HepG2 (cell line): Measurements from ENCODE around the gene SLC17A9. TPM values are rescaled to one million over a fixed set of nuclear protein-coding genes. Genes with fewer than 3 reads are reported as not detected.
A peak's percentile ranks its signal among the peaks of the same experiment; 100 is the strongest.

ENCODE experiments used
- ATAC-seq: fragments of 200-7000 bp; cut with Tn5 transposase; 3 replicates; pipeline ENCODE4 v1.9.1; 2020; ENCODE audit warnings: mild to moderate bottlenecking, moderate library complexity
- BruUV-seq: library from RNA; stranded (reverse); fragments of 400-500 nt; replicated peaks from 2 replicates; lab custom pipeline; 2021; lab: Mats Ljungman, UMichigan
- CTCF ChIA-PET: fragments of 300-600 bp; formaldehyde crosslinking; extraction: SDS; loops from one replicate; lab custom pipeline; 2021; ENCODE audit warnings: low total read pairs, inconsistent platforms, low intra/inter-chr PET ratio; lab: Yijun Ruan, JAX
- POLR2A ChIA-PET: fragments of 350-600 bp; sonication (Branson Sonifier 250); formaldehyde crosslinking; loops from one replicate; lab custom pipeline; 2020; ENCODE audit warnings: antibody characterized with exemption, inconsistent platforms; lab: Yijun Ruan, JAX
- DNase-seq: peaks from one replicate; pipeline ENCODE4 v3.0.0-alpha.2; 2015; ENCODE audit warnings: low spot score
- FAIRE-seq: peaks from 3 replicates; lab custom pipeline; 2011; peaks lifted over from hg19 to GRCh38; lab: Jason Lieb, UNC
- H2AFZ ChIP-seq: one replicate; pipeline ENCODE4 v1.6.1; 2011; ENCODE audit warnings: low read length, inconsistent platforms
- H3K27ac ChIP-seq: fragments of 300-600 bp; 3 replicates; pipeline ENCODE4 v1.8.0; 2011; ENCODE audit warnings: mixed run types, mild to moderate bottlenecking, mixed read lengths, low read length, inconsistent platforms; ENCODE audit not compliant: insufficient read depth; ENCODE audit errors: extremely low read length
- H3K27me3 ChIP-seq, 2 experiments: fragments of 200-600 bp in 1 of 2; 2 replicates in 1 of 2; 3 replicates in 1 of 2; pipeline versions ENCODE4 v1.6.0 to v1.8.0; 2011; ENCODE audit warnings: low read length in 2 of 2, mild to moderate bottlenecking in 2 of 2, moderate library complexity in 2 of 2, inconsistent platforms in 1 of 2; ENCODE audit not compliant: insufficient read depth in 2 of 2, control insufficient read depth in 1 of 2
- H3K36me3 ChIP-seq, 2 experiments: fragments of 200-600 bp in 1 of 2; replicated peaks in 1 of 2; 2 replicates in 1 of 2; 3 replicates in 1 of 2; pipeline versions ENCODE4 v1.5.1 to v1.8.0; 2011; ENCODE audit warnings: low read length in 2 of 2, inconsistent platforms in 1 of 2; ENCODE audit not compliant: insufficient read depth in 2 of 2, control insufficient read depth in 1 of 2
- H3K4me1 ChIP-seq: 2 replicates; pipeline ENCODE4 v1.5.1; 2012; ENCODE audit warnings: low read length, inconsistent platforms; ENCODE audit not compliant: insufficient read depth
- H3K4me2 ChIP-seq: 2 replicates; pipeline ENCODE4 v1.6.0; 2011; ENCODE audit warnings: low read depth, low read length, inconsistent platforms
- H3K4me3 ChIP-seq, 3 experiments: fragments of 200-600 bp in 1 of 3; sonication (generic), shearing (Covaris generic) in 1 of 3; replicated peaks in 1 of 3; 2 replicates each; pipeline ENCODE4 v1.5.1; 2011 to 2016; ENCODE audit warnings: low read length in 3 of 3, inconsistent platforms in 2 of 3, low read depth in 2 of 3, mild to moderate bottlenecking in 2 of 3, control low read depth in 1 of 3, mixed read lengths in 1 of 3; ENCODE audit not compliant: insufficient read depth in 1 of 3
- H3K79me2 ChIP-seq: one replicate; pipeline ENCODE4 v1.6.1; 2011; ENCODE audit warnings: low read length, inconsistent platforms; ENCODE audit not compliant: insufficient read depth
- H3K9ac ChIP-seq: 2 replicates; pipeline ENCODE4 v1.6.0; 2011; ENCODE audit warnings: mild to moderate bottlenecking, low read depth, low read length, inconsistent platforms; ENCODE audit not compliant: insufficient read depth
- H3K9me3 ChIP-seq: 2 replicates; pipeline ENCODE4 v1.5.1; 2012; ENCODE audit warnings: mild to moderate bottlenecking, low read length
- H4K20me1 ChIP-seq: 2 replicates; pipeline ENCODE4 v1.6.0; 2011; ENCODE audit warnings: inconsistent platforms, mild to moderate bottlenecking, low read length, moderate library complexity; ENCODE audit not compliant: insufficient read depth
- AGO2 ChIP-seq: fragments of 200-400 bp; formaldehyde crosslinking; optimal IDR thresholded peaks from 2 replicates; pipeline ENCODE3; 2017; ENCODE audit warnings: mild to moderate bottlenecking, low read depth, low read length, moderate library complexity
- ARNTL ChIP-seq: sonication (generic); formaldehyde crosslinking; IDR thresholded peaks from 2 replicates; pipeline ENCODE4 v1.4.0; 2020; ENCODE audit warnings: mild to moderate bottlenecking, missing genetic modification reagents
- ATAD3A ChIP-seq: sonication (generic); formaldehyde crosslinking; IDR thresholded peaks from 2 replicates; pipeline ENCODE4 v1.4.0; 2020; ENCODE audit warnings: missing genetic modification reagents
- CBFB ChIP-seq: sonication (generic); formaldehyde crosslinking; IDR thresholded peaks from 2 replicates; pipeline ENCODE4 v1.4.0; 2020; ENCODE audit warnings: missing genetic modification reagents
- CCDC6 ChIP-seq: sonication (generic); formaldehyde crosslinking; IDR thresholded peaks from 2 replicates; pipeline ENCODE4 v1.8.1; 2022; ENCODE audit warnings: mild to moderate bottlenecking, missing genetic modification reagents, moderate library complexity
- DMAP1 ChIP-seq: IDR thresholded peaks from 2 replicates; pipeline ENCODE4 v1.6.1; 2016
- ELF4 ChIP-seq: sonication (generic); formaldehyde crosslinking; IDR thresholded peaks from 2 replicates; pipeline ENCODE4 v1.5.0; 2020; ENCODE audit warnings: missing genetic modification reagents, mild to moderate bottlenecking, moderate library complexity, borderline replicate concordance
- ETV5 ChIP-seq: IDR thresholded peaks from 2 replicates; pipeline ENCODE4 v1.6.1; 2018; ENCODE audit warnings: missing biosample characterization, missing genetic modification reagents, inconsistent platforms, borderline replicate concordance
- HMG20B ChIP-seq: conservative IDR thresholded peaks from 2 replicates; pipeline ENCODE4 v1.6.1; 2016; ENCODE audit warnings: missing genetic modification reagents, missing compliant biosample characterization
- NBN ChIP-seq: fragments of 450-650 bp; conservative IDR thresholded peaks from 2 replicates; pipeline ENCODE4 v1.6.1; 2017
- NR2C2 ChIP-seq: sonication (generic); formaldehyde crosslinking; IDR thresholded peaks from 2 replicates; pipeline ENCODE4 v1.4.0; 2020; ENCODE audit warnings: missing genetic modification reagents, mild to moderate bottlenecking, moderate library complexity, borderline replicate concordance
- PRPF4 ChIP-seq: fragments of 200-400 bp; formaldehyde crosslinking; IDR thresholded peaks from 2 replicates; pipeline ENCODE4 v1.6.1; 2016; ENCODE audit warnings: low read length, low read depth; ENCODE audit not compliant: poor library complexity, severe bottlenecking
- RARG ChIP-seq: sonication (generic); formaldehyde crosslinking; IDR thresholded peaks from 2 replicates; pipeline ENCODE4 v1.4.0; 2020; ENCODE audit warnings: low read depth, mild to moderate bottlenecking, missing genetic modification reagents
- SOX13 ChIP-seq, 3 experiments: fragments of 450-650 bp in 1 of 3; sonication (generic) in 1 of 3; formaldehyde crosslinking in 1 of 3; IDR thresholded peaks in 2 of 3; conservative IDR thresholded peaks in 1 of 3; 2 replicates each; pipeline versions ENCODE4 v1.5.0 to v1.6.1; 2016 to 2020; ENCODE audit warnings: antibody characterized with exemption in 1 of 3, mild to moderate bottlenecking in 1 of 3, missing compliant biosample characterization in 1 of 3, missing genetic modification reagents in 1 of 3, moderate library complexity in 1 of 3
- ZBTB7B ChIP-seq: sonication (generic); formaldehyde crosslinking; IDR thresholded peaks from 2 replicates; pipeline ENCODE4 v1.4.0; 2020; ENCODE audit warnings: missing genetic modification reagents
- ZC3H13 ChIP-seq: sonication (generic); formaldehyde crosslinking; IDR thresholded peaks from 2 replicates; pipeline ENCODE4 v1.8.1; 2023; ENCODE audit warnings: mild to moderate bottlenecking, missing genetic modification reagents, moderate library complexity
- ZC3H4 ChIP-seq: sonication (generic); formaldehyde crosslinking; IDR thresholded peaks from 2 replicates; pipeline ENCODE4 v1.4.0; 2020; ENCODE audit warnings: missing genetic modification reagents, borderline replicate concordance
- ZFP37 ChIP-seq: sonication (generic); formaldehyde crosslinking; IDR thresholded peaks from 2 replicates; pipeline ENCODE4 v1.4.0; 2020; ENCODE audit warnings: missing genetic modification reagents, borderline replicate concordance
- ZNF383 ChIP-seq: sonication (generic); formaldehyde crosslinking; IDR thresholded peaks from 2 replicates; pipeline ENCODE4 v1.4.0; 2020; ENCODE audit warnings: missing genetic modification reagents, mild to moderate bottlenecking, borderline replicate concordance
- ZNF564 ChIP-seq: sonication (generic); formaldehyde crosslinking; IDR thresholded peaks from 2 replicates; pipeline ENCODE4 v1.8.1; 2023; ENCODE audit warnings: mild to moderate bottlenecking, missing genetic modification reagents
- ZNF629 ChIP-seq: sonication (generic); formaldehyde crosslinking; conservative IDR thresholded peaks from 2 replicates; pipeline ENCODE4 v1.5.0; 2020; ENCODE audit warnings: missing genetic modification reagents
- WGBS: methylation state at CpG from one replicate; pipeline ENCODE4 v1.1.6; 2017; ENCODE audit warnings: low lambda C conversion rate; 5-methylcytosine and 5-hydroxymethylcytosine counted together
- in situ Hi-C: cut with HindIII; loops from 2 replicates; pipeline ENCODE4 v1.10.0; 2017; ENCODE audit warnings: low pct_unique_long_range_greater_than_20kb; ENCODE audit not compliant: extremely low pct_ligation_motif_present
- intact Hi-C: fragments of 100-400 bp; cut with micrococcal nuclease; formaldehyde crosslinking; loops from one replicate; pipeline ENCODE4 v1.10.0; 2022; ENCODE audit not compliant: unreplicated experiment
- polyA plus RNA-seq, 8 experiments: library from polyadenylated mRNA; depleted of rRNA in 3 of 8; stranded (reverse) in 7 of 8; unstranded in 1 of 8; fragments of >200 nt; fragmentation: Illumina TruSeq in 4 of 8; extraction: Trizol in 4 of 8; gene quantifications; 2 replicates each; pipeline versions ENCODE4 v1.2.1 to v1.2.3, GENCODE V29; 2011 to 2016; ENCODE audit warnings: low read depth in 4 of 8, missing spikeins in 1 of 8, mixed read lengths in 1 of 8; ENCODE audit not compliant: insufficient read depth in 1 of 8
- total RNA-seq, 5 experiments: library from RNA; depleted of rRNA; stranded (reverse); fragments of >200 nt; fragmentation: Illumina TruSeq; extraction: Trizol; gene quantifications; 2 replicates each; pipeline ENCODE4 v1.2.3, GENCODE V29; 2016; ENCODE audit warnings: low read depth in 1 of 5
- TF ChIP-seq, protein P1 (sequence below): IDR thresholded peaks from 2 replicates; pipeline ENCODE4 v1.6.1; 2016; ENCODE audit warnings: mild to moderate bottlenecking, missing biosample characterization, missing genetic modification reagents
- TF ChIP-seq, protein P2 (sequence below), 2 experiments: sonication (generic) in 1 of 2; formaldehyde crosslinking in 1 of 2; IDR thresholded peaks; 2 replicates each; pipeline versions ENCODE4 v1.5.1 to v1.6.1; 2011 to 2020; ENCODE audit warnings: borderline replicate concordance in 1 of 2, low read depth in 1 of 2, low read length in 1 of 2, mild to moderate bottlenecking in 1 of 2, missing genetic modification reagents in 1 of 2, moderate library complexity in 1 of 2

SLC17A9 gene
- total and polyA plus RNA-seq, 2 of the 13 experiments (the other 11 are each of a cell fraction or from before 2014, with no cell fraction given): 110 to 191 TPM

DNA sequence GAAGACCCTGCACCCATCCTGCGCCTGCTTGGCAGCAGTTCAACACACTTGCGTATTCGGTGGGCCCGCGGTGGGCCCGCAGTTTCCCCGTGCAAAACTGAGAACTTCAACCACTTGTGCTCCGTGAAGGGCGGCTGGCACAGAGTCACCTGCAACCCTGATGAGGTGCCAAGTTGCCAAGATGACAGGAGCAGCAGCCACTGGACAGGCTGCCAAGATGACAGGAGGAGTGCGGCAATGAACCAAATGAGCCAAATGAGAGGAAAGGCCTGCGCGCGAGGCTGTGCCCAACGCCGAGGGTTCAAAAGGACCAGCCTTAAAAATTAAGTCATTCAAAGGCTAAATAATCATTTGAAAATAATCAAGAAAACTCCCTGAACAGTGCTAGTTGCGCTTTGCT lies 46.3 kb upstream of the SLC17A9 start:
- Histone ChIP-seq H3K27me3 (no peaks in the 10 kb centered on the region), H2AFZ (no peak overlapping the region), H3K36me3 (peaks cover 65 to 97% of the 10 kb centered on the region in 2 experiments), H3K4me1 (peaks cover 3% of the 10 kb centered on the region; the same call in 1 of the 2 replicates), H3K79me2 (peaks cover 42% of the 10 kb centered on the region), H3K27ac (no peak overlapping the region), H3K4me2 (no peak overlapping the region), H3K9ac (no peak overlapping the region), H3K9me3 (no peaks in the 10 kb centered on the region), H4K20me1 (peaks cover 31% of the 10 kb centered on the region), H3K4me3 (no peak overlapping the region)
- CTCF ChIA-PET: no interaction called here
- POLR2A ChIA-PET: interaction anchor here (1.1 kb wide), 1 partner anchor 31 kb away, joined by 3 read pairs; no protein-coding TSS in a partner anchor
- DNase-seq (no peak), ATAC-seq (no peak), FAIRE-seq (no peak)
- intact Hi-C loops (no loop called here), in situ Hi-C loops (no loop called here)
- 97% methylated on average over 16 of the region's 16 CpGs for WGBS
- no TSS peak for BruUV-seq
- TF ChIP-seq AGO2: peak; percentile 91
- TF ChIP-seq ZC3H13 (CRISPR knock-in tag): 0 out of 2 replicates have a peak, but pooled peaks have one; percentile 12
- no peak for TF ChIP-seq ZBTB7B
- TF ChIP-seq SOX13 (IDR thresholded peaks at IDR 0.05): no peak
- TF ChIP-seq SOX13 (CRISPR knock-in tag; conservative IDR thresholded peaks at IDR 0.05 in 1 of 2, IDR thresholded peaks at IDR 0.05 in 1 of 2): no peak
- TF ChIP-seq NR2C2 (CRISPR knock-in tag): no peak
- TF ChIP-seq HMG20B (CRISPR knock-in tag): no peak
- TF ChIP-seq CBFB (CRISPR knock-in tag): no peak
- no peak for TF ChIP-seq ZNF383 (CRISPR knock-in tag)
- TF ChIP-seq ATAD3A (CRISPR knock-in tag): no peak
- TF ChIP-seq ZC3H4 (CRISPR knock-in tag): no peak
- TF ChIP-seq ZFP37 (CRISPR knock-in tag): no peak
- TF ChIP-seq ARNTL (CRISPR knock-in tag): no peak
- no peak for TF ChIP-seq PRPF4
- TF ChIP-seq DMAP1: no peak
- TF ChIP-seq ELF4: no peak
- TF ChIP-seq NBN: no peak
- no peak for TF ChIP-seq ETV5 (CRISPR knock-in tag)
- no peak for TF ChIP-seq ZNF629 (CRISPR knock-in tag)
- no peak for TF ChIP-seq ZNF564
- TF ChIP-seq RARG (CRISPR knock-in tag): no peak
- TF ChIP-seq CCDC6 (CRISPR knock-in tag): 0 out of 2 replicates have a peak, but pooled peaks have one; percentile 5
- TF ChIP-seq, protein P1, sequence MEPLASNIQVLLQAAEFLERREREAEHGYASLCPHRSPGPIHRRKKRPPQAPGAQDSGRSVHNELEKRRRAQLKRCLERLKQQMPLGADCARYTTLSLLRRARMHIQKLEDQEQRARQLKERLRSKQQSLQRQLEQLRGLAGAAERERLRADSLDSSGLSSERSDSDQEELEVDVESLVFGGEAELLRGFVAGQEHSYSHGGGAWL (CRISPR knock-in tag): no peak
- TF ChIP-seq, protein P2, sequence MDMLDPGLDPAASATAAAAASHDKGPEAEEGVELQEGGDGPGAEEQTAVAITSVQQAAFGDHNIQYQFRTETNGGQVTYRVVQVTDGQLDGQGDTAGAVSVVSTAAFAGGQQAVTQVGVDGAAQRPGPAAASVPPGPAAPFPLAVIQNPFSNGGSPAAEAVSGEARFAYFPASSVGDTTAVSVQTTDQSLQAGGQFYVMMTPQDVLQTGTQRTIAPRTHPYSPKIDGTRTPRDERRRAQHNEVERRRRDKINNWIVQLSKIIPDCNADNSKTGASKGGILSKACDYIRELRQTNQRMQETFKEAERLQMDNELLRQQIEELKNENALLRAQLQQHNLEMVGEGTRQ (IDR thresholded peaks at IDR 0.05; ENCODE audit: low read depth, low read length): no peak
- TF ChIP-seq, protein P2 (CRISPR knock-in tag; IDR thresholded peaks at IDR 0.05; ENCODE audit: borderline replicate concordance): no peak
